OCI-LY7 (cell line): ENCODE results near the gene ATRAID. TPM values are rescaled to one million over a fixed set of nuclear protein-coding genes. Genes with fewer than 3 reads are reported as not detected.

Experiments used
- BruUV-seq: library from RNA; stranded (reverse); fragments of 400-500 nt; replicated peaks from 2 replicates; lab custom pipeline; 2021; lab: Mats Ljungman, UMichigan
- CTCF ChIA-PET: fragments of 300-600 bp; sonication (Branson Sonifier 250); formaldehyde crosslinking; loops from one replicate; lab custom pipeline; 2022; ENCODE audit warnings: antibody characterized with exemption; ENCODE audit not compliant: unreplicated experiment; lab: Charles Lee
- POLR2A ChIA-PET: fragments of 300-600 bp; sonication (Branson Sonifier 250); formaldehyde crosslinking; loops from one replicate; lab custom pipeline; 2022; ENCODE audit warnings: antibody characterized with exemption; lab: Charles Lee
- DNase-seq: peaks from one replicate; pipeline ENCODE4 v3.0.0-alpha.2; 2015; ENCODE audit warnings: low spot score
- H2AFZ ChIP-seq: fragments of 200-600 bp; sonication (generic), shearing (Covaris generic); 2 replicates; pipeline ENCODE4 v1.6.1; 2014; ENCODE audit warnings: mild to moderate bottlenecking, antibody characterized with exemption, low read length, moderate library complexity
- H3K27ac ChIP-seq: fragments of 200-600 bp; sonication (generic); 2 replicates; pipeline ENCODE4 v1.5.1; 2014; ENCODE audit warnings: mixed run types, low read depth, mild to moderate bottlenecking, moderate library complexity, low read length, inconsistent platforms; ENCODE audit not compliant: poor library complexity, severe bottlenecking
- H3K36me3 ChIP-seq: fragments of 200-600 bp; sonication (generic); 2 replicates; pipeline ENCODE4 v1.6.1; 2014; ENCODE audit warnings: mild to moderate bottlenecking, antibody characterized with exemption, low read length, moderate library complexity, mixed read lengths; ENCODE audit not compliant: insufficient read depth
- H3K4me1 ChIP-seq: fragments of 200-600 bp; sonication (generic); 2 replicates; pipeline ENCODE4 v1.5.1; 2014; ENCODE audit warnings: mild to moderate bottlenecking, low read length; ENCODE audit not compliant: insufficient read depth, poor library complexity, severe bottlenecking
- H3K4me2 ChIP-seq: fragments of 200-600 bp; sonication (generic); 2 replicates; pipeline ENCODE4 v1.6.1; 2014; ENCODE audit warnings: mild to moderate bottlenecking, low read length
- H3K4me3 ChIP-seq: fragments of 200-600 bp; sonication (generic); 2 replicates; pipeline ENCODE4 v1.5.1; 2014; ENCODE audit warnings: mild to moderate bottlenecking, low read depth, low read length; ENCODE audit not compliant: poor library complexity, severe bottlenecking
- H3K79me2 ChIP-seq: fragments of 200-600 bp; sonication (generic); 2 replicates; pipeline ENCODE4 v1.6.1; 2016; ENCODE audit warnings: low read depth, mild to moderate bottlenecking, low read length, moderate library complexity, mixed read lengths; ENCODE audit not compliant: insufficient read depth
- H3K9me2 ChIP-seq: fragments of 200-600 bp; sonication (generic); 2 replicates; pipeline ENCODE4 v1.6.1; 2016; ENCODE audit warnings: mild to moderate bottlenecking, low read length, mixed read lengths; ENCODE audit not compliant: insufficient read depth
- H3K9me3 ChIP-seq: fragments of 200-600 bp; sonication (generic); 2 replicates; pipeline ENCODE4 v1.6.1; 2014; ENCODE audit warnings: mild to moderate bottlenecking, mixed run types, low read length, mixed read lengths
- H4K20me1 ChIP-seq: fragments of 200-600 bp; sonication (generic); 2 replicates; pipeline ENCODE4 v1.6.1; 2014; ENCODE audit warnings: mild to moderate bottlenecking, antibody characterized with exemption, low read length, moderate library complexity, mixed read lengths; ENCODE audit not compliant: insufficient read depth
- CTCF ChIP-seq: fragments of 200-600 bp; sonication (generic); conservative IDR thresholded peaks from 2 replicates; pipeline ENCODE4 v1.5.1; 2014; ENCODE audit warnings: mild to moderate bottlenecking, antibody characterized with exemption, low read length, moderate library complexity, mixed read lengths
- EZH2phosphoT487 ChIP-seq: fragments of 200-600 bp; sonication (generic); IDR thresholded peaks from 2 replicates; pipeline ENCODE4 v1.6.1; 2018; ENCODE audit warnings: low read depth, borderline replicate concordance, mild to moderate bottlenecking, mixed run types, antibody characterized with exemption, low read length, moderate library complexity, mixed read lengths
- intact Hi-C: fragments of 100-400 bp; cut with micrococcal nuclease; formaldehyde crosslinking; loops from one replicate; pipeline ENCODE4 v1.10.0; 2022; ENCODE audit not compliant: unreplicated experiment
- total RNA-seq, 2 experiments: library from RNA; depleted of rRNA in 1 of 2; stranded (reverse); fragments of >200 nt in 1 of 2; shearing (Covaris generic) in 1 of 2; gene quantifications; 2 replicates each; pipeline ENCODE4 v1.2.3, GENCODE V29; 2014 to 2022

Gene ATRAID
- total RNA-seq, 2 experiments from 2014 or later, result 92.7 to 93.3 TPM

GRCh38 chr2:27237341-27237945 lies 25.6 kb downstream of the ATRAID start:
- Histone ChIP-seq H3K4me2 (no peak overlapping the region), H4K20me1 (no peaks in the 10 kb centered on the region), H2AFZ (no peak overlapping the region), H3K27ac (no peak overlapping the region), H3K9me3 (no peaks in the 10 kb centered on the region), H3K79me2 (no peaks in the 10 kb centered on the region), H3K4me3 (no peak overlapping the region), H3K4me1 (no peaks in the 10 kb centered on the region), H3K9me2 (no peaks in the 10 kb centered on the region), H3K36me3 (peaks cover 100% of the 10 kb centered on the region)
- no peak for DNase-seq
- intact Hi-C loops, result no loop called here
- no peak for TF ChIP-seq CTCF
- no peak for TF ChIP-seq EZH2phosphoT487
- ChIA-PET CTCF (no interaction called here), POLR2A (no interaction called here)
- BruUV-seq, result no TSS peak

DNA sequence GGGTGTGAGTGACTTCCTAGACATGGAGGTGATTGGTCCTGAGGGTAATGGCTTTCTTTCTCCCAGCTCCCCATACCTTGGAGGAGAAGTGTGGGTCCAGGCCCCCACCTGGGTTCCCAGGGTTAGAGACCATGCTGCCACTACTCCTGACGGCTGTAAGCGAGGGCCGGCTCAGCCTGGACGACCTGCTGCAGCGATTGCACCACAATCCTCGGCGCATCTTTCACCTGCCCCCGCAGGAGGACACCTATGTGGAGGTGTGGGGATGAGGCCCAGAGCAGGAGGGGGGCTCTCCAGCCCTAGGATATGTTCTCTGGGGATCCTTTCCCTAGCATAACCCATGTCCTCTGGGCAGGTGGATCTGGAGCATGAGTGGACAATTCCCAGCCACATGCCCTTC lies 27.1 kb downstream of the ATRAID start:
- no peak overlapping the region for H3K4me3 ChIP-seq
- ChIA-PET POLR2A (no interaction called here), CTCF (no interaction called here)
- no peak overlapping the region for H3K4me2 ChIP-seq
- no peak overlapping the region for H3K27ac ChIP-seq
- H3K9me2 ChIP-seq, result no peaks in the 10 kb centered on the region
- no peaks in the 10 kb centered on the region for H4K20me1 ChIP-seq
- intact Hi-C loops, result no loop called here
- no peaks in the 10 kb centered on the region for H3K79me2 ChIP-seq
- H3K4me1 ChIP-seq, result no peaks in the 10 kb centered on the region
- no peak overlapping the region for H2AFZ ChIP-seq
- peaks cover 100% of the 10 kb centered on the region for H3K36me3 ChIP-seq
- no peak for DNase-seq
- no TSS peak for BruUV-seq
- no peaks in the 10 kb centered on the region for H3K9me3 ChIP-seq
- no peak for TF ChIP-seq EZH2phosphoT487
- TF ChIP-seq CTCF, result no peak

GRCh38 chr2:27240406-27240805 lies 28.6 kb downstream of the ATRAID start:
- Histone ChIP-seq H3K9me2 (no peaks in the 10 kb centered on the region), H3K4me3 (no peak overlapping the region), H3K9me3 (no peaks in the 10 kb centered on the region), H2AFZ (no peak overlapping the region), H3K79me2 (no peaks in the 10 kb centered on the region), H3K4me1 (no peaks in the 10 kb centered on the region), H3K36me3 (peaks cover 100% of the 10 kb centered on the region), H3K4me2 (no peak overlapping the region), H4K20me1 (no peaks in the 10 kb centered on the region), H3K27ac (no peak overlapping the region)
- POLR2A ChIA-PET, result no interaction called here
- no peak for TF ChIP-seq EZH2phosphoT487
- no peak for TF ChIP-seq CTCF
- CTCF ChIA-PET, result no interaction called here
- BruUV-seq, result no TSS peak
- no peak for DNase-seq
- intact Hi-C loops, result no loop called here
